ENCODE data around the gene PIAS2.

- no peak for TF ChIP-seq CTCF (IDR thresholded peaks at IDR 0.05; ENCODE audit: low read depth, low read length)
- no peak for TF ChIP-seq EZH2phosphoT487 (IDR thresholded peaks at IDR 0.05; ENCODE audit: low read depth)
Observed at GRCh38 chr18:46789088-46789487, 128.2 kb downstream of the PIAS2 start.
